ENCODE measurements around the gene GMFB. TPM values are rescaled to one million over a fixed set of nuclear protein-coding genes. Genes with fewer than 3 reads are reported as not detected.

The GMFB gene
- total RNA-seq, 6 experiments from 2014 or later, result 13.8 to 36.3 (median 22.5) TPM

DNA sequence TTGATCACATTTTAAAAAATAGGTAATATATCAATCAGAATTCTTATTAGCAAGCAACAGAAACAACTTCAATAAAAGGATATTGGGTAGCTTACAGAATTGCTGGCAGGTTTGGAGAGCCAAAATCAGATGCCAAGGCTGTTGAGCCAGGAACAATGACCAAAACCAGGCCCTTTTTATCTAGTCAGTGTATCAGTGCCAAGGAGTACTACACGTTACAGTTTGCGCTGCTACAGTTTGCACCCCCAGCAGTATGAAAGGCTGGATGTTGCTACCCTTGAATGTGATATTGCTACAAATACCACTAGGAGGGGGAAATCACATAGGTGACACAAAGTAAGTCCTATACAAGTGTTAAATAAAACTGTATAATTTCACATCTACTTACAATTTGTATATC is 40.2 kb upstream of the GMFB start:
- peaks cover 0 to 2% (median 0%) of the 10 kb centered on the region in 4 donors for H3K36me3 ChIP-seq
- WGBS (ENCODE audit: insufficient coverage, low coverage, low lambda C conversion rate, missing lambda C conversion rate), result 100% methylated on average over 2 of the region's 2 CpGs

DNA sequence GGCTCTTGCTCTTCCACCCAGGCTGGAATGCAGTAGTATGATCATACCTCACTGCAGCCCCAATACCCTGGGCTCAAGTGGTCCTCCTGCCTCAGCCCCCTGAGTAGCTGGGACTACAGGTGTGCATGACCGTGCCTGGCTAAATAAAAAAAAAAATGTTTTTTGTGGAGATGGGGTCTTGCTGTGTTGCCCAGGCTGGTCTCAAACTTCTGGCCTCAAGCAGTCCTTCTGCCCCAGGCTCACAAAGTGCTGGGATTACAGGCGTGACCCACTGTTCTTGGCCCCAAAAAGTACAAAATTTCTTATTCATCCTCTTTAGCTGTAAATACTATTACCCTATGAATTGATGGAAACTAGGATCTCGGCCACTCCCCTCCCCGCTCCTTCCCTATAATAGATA is 35.6 kb upstream of the GMFB start:
- intact Hi-C loops (cut with DNase I), result no loop called here
- TF ChIP-seq, protein P1, sequence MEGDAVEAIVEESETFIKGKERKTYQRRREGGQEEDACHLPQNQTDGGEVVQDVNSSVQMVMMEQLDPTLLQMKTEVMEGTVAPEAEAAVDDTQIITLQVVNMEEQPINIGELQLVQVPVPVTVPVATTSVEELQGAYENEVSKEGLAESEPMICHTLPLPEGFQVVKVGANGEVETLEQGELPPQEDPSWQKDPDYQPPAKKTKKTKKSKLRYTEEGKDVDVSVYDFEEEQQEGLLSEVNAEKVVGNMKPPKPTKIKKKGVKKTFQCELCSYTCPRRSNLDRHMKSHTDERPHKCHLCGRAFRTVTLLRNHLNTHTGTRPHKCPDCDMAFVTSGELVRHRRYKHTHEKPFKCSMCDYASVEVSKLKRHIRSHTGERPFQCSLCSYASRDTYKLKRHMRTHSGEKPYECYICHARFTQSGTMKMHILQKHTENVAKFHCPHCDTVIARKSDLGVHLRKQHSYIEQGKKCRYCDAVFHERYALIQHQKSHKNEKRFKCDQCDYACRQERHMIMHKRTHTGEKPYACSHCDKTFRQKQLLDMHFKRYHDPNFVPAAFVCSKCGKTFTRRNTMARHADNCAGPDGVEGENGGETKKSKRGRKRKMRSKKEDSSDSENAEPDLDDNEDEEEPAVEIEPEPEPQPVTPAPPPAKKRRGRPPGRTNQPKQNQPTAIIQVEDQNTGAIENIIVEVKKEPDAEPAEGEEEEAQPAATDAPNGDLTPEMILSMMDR (IDR thresholded peaks at IDR 0.05), result no peak
- TF ChIP-seq POLR2A (IDR thresholded peaks at IDR 0.05), result no peak
- no peaks in the 10 kb centered on the region for H3K27me3 ChIP-seq
- peaks cover 0 to 6% (median 0%) of the 10 kb centered on the region in 4 donors for H3K4me1 ChIP-seq
- H3K4me3 ChIP-seq, result no peak overlapping the region
- DNase-seq (no peak), ATAC-seq (no peak)
- 91% methylated on average over 4 of the region's 4 CpGs for WGBS (ENCODE audit: insufficient coverage, low coverage, low lambda C conversion rate, missing lambda C conversion rate)
- H3K27ac ChIP-seq, result no peak overlapping the region
- H3K9me3 ChIP-seq, result no peaks in the 10 kb centered on the region
- peaks cover 0 to 4% (median 0%) of the 10 kb centered on the region in 4 donors for H3K36me3 ChIP-seq

More for the DNA sequence above, 40.2 kb upstream of the GMFB start:
- Histone ChIP-seq H3K9me3 (no peaks in the 10 kb centered on the region), H3K4me3 (no peak overlapping the region), H3K27ac (no peak overlapping the region), H3K27me3 (no peaks in the 10 kb centered on the region), H3K4me1 (no peaks in the 10 kb centered on the region)
- ATAC-seq (no peak), DNase-seq (no peak)
- TF ChIP-seq, protein P1 (IDR thresholded peaks at IDR 0.05), result no peak
- no peak for TF ChIP-seq POLR2A (IDR thresholded peaks at IDR 0.05)
- intact Hi-C loops (cut with DNase I), result no loop called here

DNA sequence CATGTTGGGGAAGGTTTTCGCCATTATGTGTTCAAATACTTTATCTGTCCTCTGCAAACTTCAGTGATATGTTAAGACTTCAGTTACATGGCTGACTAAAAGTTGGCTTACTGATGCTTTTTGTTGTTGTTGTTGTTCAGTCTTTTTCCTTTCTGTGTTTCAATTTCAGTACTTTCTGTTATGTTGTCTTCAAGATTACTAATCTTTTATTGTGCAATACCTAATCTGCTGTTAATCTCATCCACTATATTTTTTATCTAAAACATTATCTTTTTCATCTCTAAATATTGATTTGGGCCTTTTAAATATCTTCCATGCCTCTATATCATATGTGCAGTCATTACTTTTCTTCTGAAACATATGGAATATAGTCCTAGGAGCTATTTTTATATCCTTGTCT is 27.9 kb upstream of the GMFB start:
- intact Hi-C loops (cut with DNase I), result no loop called here
- Histone ChIP-seq H3K4me3 (no peak overlapping the region), H3K36me3 (no peaks in the 10 kb centered on the region), H3K4me1 (no peaks in the 10 kb centered on the region), H3K27ac (no peak overlapping the region), H3K9me3 (no peaks in the 10 kb centered on the region), H3K27me3 (no peaks in the 10 kb centered on the region)
- DNase-seq (no peak), ATAC-seq (no peak)
- TF ChIP-seq, protein P1 (IDR thresholded peaks at IDR 0.05), result no peak
- no peak for TF ChIP-seq POLR2A (IDR thresholded peaks at IDR 0.05)
- WGBS (ENCODE audit: insufficient coverage, low coverage, low lambda C conversion rate, missing lambda C conversion rate), result 76% methylated on average over 1 of the region's 1 CpG

DNA sequence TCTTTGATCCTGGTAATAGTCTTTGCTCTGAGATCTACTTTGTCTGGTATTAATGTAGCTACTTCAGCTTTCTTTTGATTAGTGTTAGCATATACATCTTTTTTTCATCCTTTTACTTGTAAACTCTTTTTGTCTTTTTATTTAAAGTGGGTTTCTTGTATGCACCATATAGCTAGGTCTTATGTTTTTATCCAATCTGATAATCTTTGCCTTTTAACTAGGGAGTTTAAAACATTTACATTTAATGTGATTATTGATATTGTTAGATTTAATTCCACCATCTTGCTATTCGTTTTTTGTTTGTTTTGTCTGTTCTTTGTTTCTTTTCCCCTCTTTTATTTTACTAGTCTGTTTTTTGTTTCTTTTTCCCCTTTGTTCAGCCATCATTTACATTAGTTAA is 26.9 kb upstream of the GMFB start:
- Histone ChIP-seq H3K27me3 (no peaks in the 10 kb centered on the region), H3K4me1 (peaks cover 0 to 5% (median 0%) of the 10 kb centered on the region in 4 donors), H3K27ac (no peak overlapping the region), H3K9me3 (no peaks in the 10 kb centered on the region), H3K4me3 (no peak overlapping the region), H3K36me3 (no peaks in the 10 kb centered on the region)
- ATAC-seq (no peak), DNase-seq (no peak)
- TF ChIP-seq POLR2A (IDR thresholded peaks at IDR 0.05), result no peak
- TF ChIP-seq, protein P1 (IDR thresholded peaks at IDR 0.05), result no peak
- 79% methylated on average over 1 of the region's 1 CpG for WGBS (ENCODE audit: insufficient coverage, low coverage, low lambda C conversion rate, missing lambda C conversion rate)
- intact Hi-C loops (cut with DNase I), result no loop called here

DNA sequence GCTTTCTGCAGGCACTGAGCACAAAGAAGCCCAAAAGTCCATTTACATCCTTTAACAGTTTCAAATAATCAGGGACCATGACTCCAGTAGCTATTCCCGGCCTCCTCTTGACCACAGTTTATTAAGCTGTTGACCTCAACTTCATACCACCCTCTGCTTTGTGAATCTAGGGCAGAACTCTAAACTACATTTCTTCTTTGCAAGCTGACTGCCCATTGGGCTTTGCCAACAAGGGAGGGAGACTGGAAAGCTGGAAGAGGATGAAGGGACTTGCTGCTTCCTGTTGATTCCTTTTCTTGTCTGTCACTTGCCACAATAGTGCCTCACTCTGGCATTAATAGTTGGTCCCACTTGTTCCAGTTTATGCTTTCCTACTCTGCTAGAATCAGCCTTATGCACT is 23.6 kb upstream of the GMFB start:
- H3K4me1 ChIP-seq, result peaks cover 0 to 8% (median 0%) of the 10 kb centered on the region in 4 donors
- ATAC-seq, result no peak
- DNase-seq, result no peak
- no peaks in the 10 kb centered on the region for H3K36me3 ChIP-seq
- H3K27ac ChIP-seq, result no peak overlapping the region
- H3K27me3 ChIP-seq, result no peaks in the 10 kb centered on the region
- intact Hi-C loops (cut with DNase I), result no loop called here
- 77% methylated on average over 1 of the region's 1 CpG for WGBS (ENCODE audit: insufficient coverage, low coverage, low lambda C conversion rate, missing lambda C conversion rate)
- H3K9me3 ChIP-seq, result no peaks in the 10 kb centered on the region
- TF ChIP-seq POLR2A (IDR thresholded peaks at IDR 0.05), result no peak
- TF ChIP-seq, protein P1 (IDR thresholded peaks at IDR 0.05), result no peak
- H3K4me3 ChIP-seq, result no peak overlapping the region

All from right lobe of liver (tissue), 6 donors.